Dermis blood vessel endothelial cell (primary cell): Measurements from ENCODE around the gene JAKMIP2. TPM values are rescaled to one million over a fixed set of nuclear protein-coding genes. Genes with fewer than 3 reads are reported as not detected.

ENCODE experiments used
- DNase-seq: peaks from one replicate; pipeline ENCODE4 v3.0.0; 2010
- total RNA-seq: library from RNA; depleted of rRNA; stranded (reverse); fragments of >200 nt; gene quantifications from 2 replicates; pipeline ENCODE4 v1.2.3, GENCODE V29; 2014

The JAKMIP2 gene
- total RNA-seq, 1 donor from 2014 or later = not detected

- no peak for DNase-seq
Measured at GRCh38 chr5:147694772-147695171, 87.8 kb downstream of the JAKMIP2 start.

DNA sequence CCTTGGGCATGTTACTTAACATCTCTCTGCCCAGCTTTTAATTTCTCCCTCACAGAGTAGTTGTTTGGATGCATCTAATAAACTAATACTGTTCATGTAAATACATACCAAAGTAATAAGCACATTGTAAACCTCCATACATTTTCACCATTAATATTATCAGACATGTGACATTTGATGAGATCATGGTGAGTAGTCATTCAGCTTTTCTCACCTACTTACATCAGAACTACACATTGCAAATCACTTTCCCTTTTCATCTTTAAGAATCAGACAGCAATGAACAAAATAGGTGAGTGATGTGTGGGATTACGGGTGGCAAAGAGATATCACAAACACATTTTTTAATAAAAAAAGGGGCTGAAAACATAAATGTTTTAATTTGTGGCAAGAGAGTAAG is 89.3 kb downstream of the JAKMIP2 start:
- DNase-seq = no peak

- DNase-seq = no peak
Measured at GRCh38 chr5:147691130-147691529, 91.4 kb downstream of the JAKMIP2 start.

GRCh38 chr5:147690595-147690994 is 91.9 kb downstream of the JAKMIP2 start:
- no peak for DNase-seq

DNA sequence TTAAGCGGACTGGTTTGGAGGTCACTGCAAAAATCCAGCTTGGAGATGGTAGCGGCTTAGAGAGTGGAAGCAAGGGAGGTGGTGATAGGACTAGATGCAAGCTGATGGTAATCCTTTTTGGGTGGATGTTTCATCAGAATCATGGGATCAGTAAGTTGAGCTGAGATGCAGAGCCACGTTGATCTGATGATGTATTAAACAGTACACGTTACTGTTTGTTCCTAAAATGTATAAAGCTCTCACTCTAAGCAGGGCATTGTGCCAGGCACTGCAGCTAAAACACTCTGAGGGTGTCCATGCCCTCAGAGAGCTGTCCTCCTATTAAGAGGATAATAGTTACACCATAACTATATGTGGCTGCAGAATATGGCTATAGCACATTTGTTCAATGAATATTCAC is 93.1 kb downstream of the JAKMIP2 start:
- no peak for DNase-seq

GRCh38 chr5:147688656-147689356 is 93.7 kb downstream of the JAKMIP2 start:
- DNase-seq = no peak

GRCh38 chr5:147687118-147687517 is 95.4 kb downstream of the JAKMIP2 start:
- no peak for DNase-seq

DNA sequence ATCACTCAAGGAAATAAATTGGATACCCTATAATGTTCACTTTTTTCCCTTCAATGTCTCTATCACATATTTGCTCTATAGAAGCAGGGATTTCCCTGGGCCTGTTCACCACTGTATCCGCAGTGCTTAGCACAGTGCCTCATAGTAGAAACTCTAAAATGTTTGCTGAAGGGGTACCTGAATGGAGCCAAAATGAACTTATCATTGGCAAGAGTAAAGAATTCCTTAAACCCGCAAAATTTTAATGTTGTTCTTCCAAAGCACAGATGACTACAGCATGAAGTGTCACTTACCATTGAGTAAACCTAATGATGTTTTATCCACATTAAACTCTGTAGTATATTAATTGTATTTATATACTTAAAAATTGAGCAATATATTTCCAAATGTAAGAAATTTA is 96.1 kb downstream of the JAKMIP2 start:
- no peak for DNase-seq

DNA sequence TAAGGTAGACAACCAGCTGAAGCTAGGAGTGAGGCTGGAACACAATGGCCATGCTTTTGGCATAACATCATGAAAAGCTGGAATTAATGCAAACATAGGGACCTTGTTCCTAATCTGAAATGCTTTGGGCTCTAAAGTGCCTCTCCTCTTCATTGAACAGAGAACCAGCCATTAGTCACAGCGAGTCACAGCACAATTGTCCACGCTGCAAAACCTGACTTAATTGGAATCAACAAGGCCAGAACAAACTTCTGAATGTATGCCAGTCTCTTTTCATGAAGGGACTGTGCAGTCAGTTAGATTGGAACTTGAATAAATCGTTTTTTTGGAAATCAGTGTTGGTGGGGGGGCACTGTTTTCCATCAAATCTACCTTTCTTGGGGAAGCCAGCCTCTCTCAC is 96.5 kb downstream of the JAKMIP2 start:
- no peak for DNase-seq

- DNase-seq = no peak
Measured at GRCh38 chr5:147675168-147675567, 107.4 kb downstream of the JAKMIP2 start.

DNA sequence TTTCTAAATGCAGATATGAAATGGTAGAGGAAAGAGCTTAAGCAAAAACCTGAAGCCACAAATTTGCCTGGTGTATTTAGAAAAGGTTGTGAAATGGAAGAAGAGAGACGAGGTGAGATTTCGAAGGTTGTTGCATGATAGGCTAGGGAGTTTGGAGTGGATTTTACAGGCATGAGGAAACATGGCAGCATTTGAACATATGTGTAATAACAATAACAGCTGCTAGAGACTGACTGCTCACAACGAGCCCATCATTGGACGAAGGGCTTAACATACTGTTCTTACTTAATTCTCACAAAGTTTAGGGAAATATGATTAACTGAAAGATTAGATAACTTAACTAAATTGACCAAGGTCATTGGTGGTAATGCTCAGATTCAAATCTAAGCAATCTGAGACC is 108.1 kb downstream of the JAKMIP2 start:
- no peak for DNase-seq

DNA sequence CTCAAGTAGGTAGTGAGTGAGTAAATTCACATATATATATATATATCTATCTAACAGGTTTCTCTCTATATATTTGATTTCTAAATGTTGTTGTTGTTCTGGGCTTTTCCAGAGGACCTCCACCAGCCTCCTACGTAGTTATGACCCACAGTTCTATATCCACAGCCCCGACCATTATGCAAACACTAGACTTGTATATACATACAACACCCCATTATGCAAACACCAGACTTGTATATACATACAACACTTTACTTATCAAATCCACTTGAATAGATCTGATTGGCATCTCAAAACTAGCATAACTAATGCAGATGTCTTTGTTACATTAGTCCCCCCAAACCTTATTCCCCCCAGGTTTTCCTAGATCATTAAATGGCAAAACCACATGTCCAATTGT is 108.7 kb downstream of the JAKMIP2 start:
- DNase-seq = no peak

- no peak for DNase-seq
Measured at GRCh38 chr5:147673266-147673665, 109.3 kb downstream of the JAKMIP2 start.

DNA sequence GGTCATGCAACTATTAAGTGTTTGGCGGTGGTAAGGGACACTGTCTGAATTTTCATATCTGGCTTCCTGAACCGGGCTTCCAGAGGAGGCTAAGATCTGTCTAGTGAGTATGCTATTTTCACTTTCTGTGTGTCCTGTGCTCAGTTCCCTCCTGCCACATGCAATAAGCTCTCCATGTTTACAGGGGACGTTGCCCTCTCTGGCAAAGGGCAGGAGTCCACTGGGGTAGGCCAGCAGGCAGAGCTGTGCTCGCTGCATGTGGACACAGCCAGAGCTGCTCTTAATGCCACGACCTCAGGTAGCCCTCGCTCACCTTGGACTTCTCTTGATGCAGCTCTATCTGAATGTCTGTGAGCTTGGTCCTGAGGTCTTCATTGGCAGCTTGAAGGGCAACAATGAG is 111.2 kb downstream of the JAKMIP2 start:
- DNase-seq = no peak

DNA sequence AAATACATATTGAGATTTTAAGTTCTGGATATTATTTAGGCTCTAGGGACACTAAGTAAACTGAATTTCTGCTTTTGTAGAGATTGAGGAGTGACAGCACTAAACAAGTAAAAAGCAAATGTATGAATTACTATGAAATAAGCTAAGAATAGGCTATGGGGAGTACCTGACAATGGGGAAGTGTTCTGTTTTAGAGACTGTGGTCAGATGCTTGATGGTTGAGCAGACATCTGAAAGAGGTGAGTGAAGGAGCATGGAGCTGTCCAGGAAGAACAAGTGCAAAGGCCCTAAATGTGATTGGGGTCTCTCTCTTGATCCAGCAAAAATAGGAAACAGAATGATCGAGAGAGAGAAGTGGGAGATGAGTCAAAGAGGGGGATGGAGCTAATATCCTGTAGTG is 111.7 kb downstream of the JAKMIP2 start:
- no peak for DNase-seq

DNA sequence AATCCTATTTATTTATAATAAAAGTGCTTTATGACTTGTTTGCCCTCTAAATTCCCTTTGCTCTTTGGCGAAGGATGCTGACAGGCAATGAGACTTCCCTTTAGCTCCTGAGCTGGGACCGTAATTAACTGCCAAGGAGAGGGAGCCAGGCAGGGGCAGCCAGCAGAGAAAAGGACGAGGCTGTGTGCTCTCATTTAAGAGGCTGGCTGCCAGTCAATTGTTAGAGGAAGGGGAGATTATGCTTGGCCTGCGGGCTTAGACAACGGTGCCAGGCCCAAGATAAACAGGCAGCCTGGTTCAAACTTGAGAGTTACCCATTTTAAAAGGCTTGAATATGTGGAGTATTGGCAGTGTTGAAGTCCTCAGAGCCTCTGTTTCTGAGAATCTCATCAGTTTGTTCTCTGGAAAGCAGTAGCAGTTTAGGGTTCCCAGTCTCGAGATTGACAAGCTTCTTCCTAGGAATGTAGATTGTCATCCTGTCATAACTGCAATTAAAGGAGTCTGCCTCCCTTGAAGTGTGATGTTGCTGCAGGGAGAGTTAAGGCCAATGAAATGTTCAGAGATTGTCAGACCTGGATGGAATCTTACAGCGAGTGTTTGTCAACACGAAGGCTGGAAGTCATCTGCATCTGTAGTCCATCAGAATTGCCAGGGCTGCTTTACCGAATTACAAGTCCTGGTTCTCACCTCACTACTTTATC is 113.2 kb downstream of the JAKMIP2 start:
- DNase-seq = no peak

DNA sequence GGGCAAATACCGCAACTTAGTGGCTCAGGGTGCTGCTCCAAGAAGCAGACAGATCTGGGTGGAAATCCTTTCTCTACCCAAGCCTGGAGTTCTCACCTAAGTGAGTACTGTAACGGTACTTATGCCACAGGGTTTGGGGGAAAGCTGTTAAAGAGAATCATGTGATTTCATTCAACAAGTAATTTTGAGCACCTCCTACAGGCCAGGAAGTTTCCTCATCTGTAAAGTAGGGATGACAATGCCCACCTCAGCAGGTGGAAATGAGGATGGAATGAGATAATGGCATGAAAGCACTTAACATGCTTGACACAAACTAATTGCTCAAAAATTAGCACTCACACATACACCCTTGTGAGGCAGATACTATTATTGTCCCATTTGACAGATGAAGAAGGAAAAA is 114.1 kb downstream of the JAKMIP2 start:
- no peak for DNase-seq

DNA sequence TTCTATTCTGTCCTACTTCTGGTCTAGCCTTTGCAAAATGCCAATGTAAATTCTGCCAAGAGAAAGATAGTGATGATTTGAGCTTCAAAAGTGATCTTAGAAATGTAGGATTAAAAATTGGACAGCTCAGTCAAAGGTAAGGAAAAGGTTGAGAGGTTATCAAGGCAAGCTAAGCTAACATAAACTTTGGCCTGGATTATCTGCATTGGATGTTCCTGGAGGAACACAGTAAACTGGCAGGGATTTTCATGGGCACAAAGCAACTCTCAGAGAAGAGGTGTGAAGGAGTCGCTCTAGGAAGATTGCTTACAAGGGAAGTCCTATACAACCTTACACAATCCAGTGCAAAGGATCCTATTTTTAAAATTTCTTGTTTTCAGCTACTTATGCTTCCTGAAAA is 115.2 kb downstream of the JAKMIP2 start:
- DNase-seq = no peak

DNA sequence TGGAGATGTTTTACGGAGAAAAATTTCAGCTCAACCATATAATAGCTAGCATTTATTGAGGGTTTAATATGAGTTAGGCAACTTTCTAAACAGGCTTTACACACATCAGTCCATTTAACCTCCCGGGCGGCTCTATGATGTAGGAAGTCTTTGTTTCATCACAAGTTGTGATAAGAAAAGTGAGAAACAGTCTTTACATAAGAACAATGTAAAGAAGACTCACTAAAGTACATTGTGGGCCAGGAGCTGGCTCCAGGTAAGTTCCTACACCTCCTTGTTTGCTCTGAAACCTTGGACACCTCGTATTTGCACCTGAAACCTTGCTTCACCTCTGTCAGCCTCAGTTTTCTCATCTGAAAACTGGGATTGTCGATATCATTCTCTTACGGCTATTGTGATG is 116.1 kb downstream of the JAKMIP2 start:
- no peak for DNase-seq

- DNase-seq = no peak
Measured at GRCh38 chr5:147661541-147661940, 121.0 kb downstream of the JAKMIP2 start.

- no peak for DNase-seq
Measured at GRCh38 chr5:147659166-147659929, 123.2 kb downstream of the JAKMIP2 start.

DNA sequence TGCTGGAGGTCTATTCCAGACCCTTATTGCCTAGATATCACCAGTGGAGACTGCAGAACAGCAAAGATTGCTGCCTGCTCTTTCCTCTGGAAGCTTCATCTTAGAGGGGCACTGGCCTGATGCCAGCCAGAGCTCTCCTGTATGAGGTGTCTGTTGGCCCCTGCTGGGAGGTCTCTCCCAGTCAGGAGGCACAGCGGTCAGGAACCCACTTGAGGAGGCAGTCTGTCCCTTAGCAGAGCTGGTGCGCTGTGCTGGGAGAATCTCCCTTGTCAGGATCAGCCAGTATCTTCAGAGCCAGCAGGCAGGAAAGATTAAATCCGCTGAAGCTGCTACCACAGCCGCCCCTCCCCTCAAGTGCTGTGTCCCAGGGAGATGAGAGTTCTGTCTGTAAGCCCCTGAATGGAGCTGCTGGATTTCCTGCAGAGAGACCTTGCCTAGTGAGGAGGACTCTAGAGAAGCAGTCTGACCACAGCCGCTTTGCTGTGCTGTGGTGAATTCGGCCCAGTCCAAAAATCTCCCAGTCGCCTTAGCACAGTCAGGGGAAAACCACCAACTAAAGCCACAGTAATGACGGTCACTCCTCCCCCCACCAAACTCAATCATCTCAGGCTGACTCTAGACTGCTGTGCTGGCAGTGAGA is 124.1 kb downstream of the JAKMIP2 start:
- no peak for DNase-seq

DNA sequence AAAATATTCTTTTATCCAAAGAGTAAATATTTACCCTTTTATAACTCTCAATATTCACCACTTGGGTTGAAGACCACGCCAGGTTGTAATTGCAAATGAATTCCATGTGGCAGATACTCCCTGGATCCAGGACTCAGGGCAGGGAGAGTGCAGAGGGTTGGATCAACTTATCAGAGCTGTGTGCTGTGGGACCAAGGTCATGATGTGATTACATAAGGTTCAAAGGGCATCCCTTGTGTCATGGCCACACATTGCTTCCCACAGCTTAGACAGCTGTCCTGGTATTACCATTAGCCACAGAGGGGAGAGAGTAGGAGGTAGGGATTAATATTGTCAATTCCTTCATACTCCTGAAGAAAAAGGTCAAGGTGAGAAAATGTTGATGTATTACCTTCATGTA is 133.9 kb downstream of the JAKMIP2 start:
- no peak for DNase-seq
